Motor neuron (in vitro differentiated cells): Measurements from ENCODE around the gene PARG. TPM values are rescaled to one million over a fixed set of nuclear protein-coding genes. Genes with fewer than 3 reads are reported as not detected.
A peak's percentile ranks its signal among the peaks of the same experiment; 100 is the strongest.
"Not testable (repeated sequence)": the region's sequence is repeated elsewhere in the genome, so short reads cannot be mapped to it uniquely, and the experiment has no call there.

Experiments
- ATAC-seq, 8 experiments: fragments of 200-7000 bp; cut with Tn5 transposase; replicated peaks in 6 of 8; 2 replicates each; pipeline ENCODE4 v1.8.0; 2021; ENCODE audit warnings: mild to moderate bottlenecking in 8 of 8, moderate library complexity in 8 of 8
- H3K27ac ChIP-seq, 2 donors: fragments of 250-450 bp; sonication (Bioruptor Pico); 2 replicates each; pipeline ENCODE4 v1.9.0; 2021; ENCODE audit warnings: antibody characterized with exemption in 2 of 2, mild to moderate bottlenecking in 2 of 2, moderate library complexity in 1 of 2
- H3K4me1 ChIP-seq, 2 donors: fragments of 250-450 bp; sonication (Bioruptor Pico); replicated peaks in 1 of 2; 2 replicates each; pipeline ENCODE4 v1.6.1; 2021; ENCODE audit warnings: antibody characterized with exemption in 2 of 2, mild to moderate bottlenecking in 2 of 2, moderate library complexity in 1 of 2
- H3K4me3 ChIP-seq, 5 donors: fragments of 250-450 bp; sonication (Bioruptor Pico); 2 replicates each; pipeline ENCODE4 v1.9.0; 2021; ENCODE audit warnings: antibody characterized with exemption in 5 of 5, mild to moderate bottlenecking in 5 of 5, moderate library complexity in 4 of 5
- WGBS, 10 experiments: fragments of 450-650 bp; shearing (Covaris generic); methylation state at CpG; one replicate each; pipeline ENCODE4 v1.0.0; 2022; 5-methylcytosine and 5-hydroxymethylcytosine counted together
- in situ Hi-C, 9 experiments: fragments of 400-800 bp; cut with MboI; loops; one replicate each; pipeline ENCODE4 v1.15.0; 2021; ENCODE audit warnings: low sequenced_read_pairs in 9 of 9, low pct_unique_long_range_greater_than_20kb in 2 of 9; ENCODE audit not compliant: unreplicated experiment in 9 of 9
- total RNA-seq, 8 experiments: library from RNA; unstranded; fragments of 300-600 nt; gene quantifications; 2 replicates each; pipeline versions ENCODE4 v1.2.3 to v1.2.4, GENCODE V29; 2022

Gene PARG
- 10 to 100 TPM; 27.6 to 49.9 (median 35.4) TPM for total RNA-seq

- H3K27ac ChIP-seq: peak within 1 kb of the TSS; percentile 68 to 78
- peak within 1 kb of the TSS; percentile 52 to 85 (median 70) for H3K4me3 ChIP-seq
- 0% methylated on average over 1 to 6 of the region's 81 CpGs; no CpG with 5 or more reads in 6 of the 10 experiments for WGBS, 10 experiments
- peak; percentile 76 to 93 (median 86) for ATAC-seq
- peaks cover 6 to 13% of the 10 kb centered on the region in 2 donors for H3K4me1 ChIP-seq
- in situ Hi-C loops: not testable (repeated sequence)
Observed at GRCh38 chr10:49941447-49942338, at the start of gene PARG, which contains the start of gene TIMM23B. Gene PARG (minus strand): TSS chr10:49942027. CDS start chr10:49941725, 302 bp downstream. Gene TIMM23B (plus strand): TSS chr10:49942053. CDS start chr10:49942195, 142 bp downstream.

GRCh38 chr10:49988376-49988775 lies 46.5 kb upstream of the PARG start, which contains the start of gene AGAP6:
Gene AGAP6 (plus strand): TSS chr10:49988406. CDS start chr10:49988716, 310 bp downstream.
- ATAC-seq, H3K27ac ChIP-seq, in situ Hi-C loops, H3K4me3 ChIP-seq, H3K4me1 ChIP-seq: not testable (repeated sequence)
- no CpG with 5 or more reads among the region's 18 CpGs for WGBS, 10 experiments

GRCh38 chr10:49987207-49987606 lies 45.4 kb upstream of the PARG start:
- ATAC-seq, H3K4me1 ChIP-seq, in situ Hi-C loops, H3K4me3 ChIP-seq, H3K27ac ChIP-seq: not testable (repeated sequence)
- WGBS, 10 experiments: 100% methylated on average over 1 of the region's 3 CpGs; no CpG with 5 or more reads in 9 of the 10 experiments

GRCh38 chr10:49977756-49978155 lies 35.9 kb upstream of the PARG start:
- H3K4me1 ChIP-seq, ATAC-seq, H3K27ac ChIP-seq, in situ Hi-C loops, H3K4me3 ChIP-seq: not testable (repeated sequence)
- 100% methylated on average over 2 of the region's 3 CpGs; no CpG with 5 or more reads in 9 of the 10 experiments for WGBS, 10 experiments

GRCh38 chr10:49972094-49972493 lies 30.3 kb upstream of the PARG start:
- H3K4me3 ChIP-seq, H3K4me1 ChIP-seq, H3K27ac ChIP-seq, in situ Hi-C loops, ATAC-seq: not testable (repeated sequence)
- WGBS, 10 experiments: no CpG with 5 or more reads among the region's 3 CpGs

- H3K27ac ChIP-seq, in situ Hi-C loops: not testable (repeated sequence)
- no CpG with 5 or more reads among the region's 2 CpGs for WGBS, 10 experiments
Observed at GRCh38 chr10:49971466-49971865, 29.6 kb upstream of the PARG start.

GRCh38 chr10:49970331-49970857 lies 28.6 kb upstream of the PARG start:
- ATAC-seq, in situ Hi-C loops, H3K4me3 ChIP-seq, H3K4me1 ChIP-seq, H3K27ac ChIP-seq: not testable (repeated sequence)
- no CpG with 5 or more reads among the region's 37 CpGs for WGBS, 10 experiments

More at GRCh38 chr10:49971466-49971865, 29.6 kb upstream of the PARG start:
- not testable (repeated sequence) for H3K4me3 ChIP-seq, H3K4me1 ChIP-seq
- peak in 3 of 8 experiments; percentile 89 to 98 (median 97) for ATAC-seq

GRCh38 chr10:49953122-49953521 lies 11.3 kb upstream of the PARG start:
- ATAC-seq, H3K4me1 ChIP-seq, H3K27ac ChIP-seq, in situ Hi-C loops, H3K4me3 ChIP-seq: not testable (repeated sequence)
- 100% methylated on average over 1 of the region's 3 CpGs; no CpG with 5 or more reads in 9 of the 10 experiments for WGBS, 10 experiments

- H3K27ac ChIP-seq, in situ Hi-C loops: not testable (repeated sequence)
Observed at GRCh38 chr10:49952006-49952405, 10.2 kb upstream of the PARG start.

GRCh38 chr10:49948737-49949136 lies 6.9 kb upstream of the PARG start:
- in situ Hi-C loops, H3K4me1 ChIP-seq, H3K27ac ChIP-seq, H3K4me3 ChIP-seq, ATAC-seq: not testable (repeated sequence)
- WGBS, 10 experiments: 100% methylated on average over 1 to 2 of the region's 2 CpGs; no CpG with 5 or more reads in 6 of the 10 experiments

More at GRCh38 chr10:49952006-49952405, 10.2 kb upstream of the PARG start:
- not testable (repeated sequence) for ATAC-seq, H3K4me1 ChIP-seq, H3K4me3 ChIP-seq
- 67 to 100% (median 76%) methylated on average over 1 to 3 of the region's 3 CpGs; no CpG with 5 or more reads in 6 of the 10 experiments for WGBS, 10 experiments

- ATAC-seq, H3K4me1 ChIP-seq, H3K27ac ChIP-seq, in situ Hi-C loops, H3K4me3 ChIP-seq: not testable (repeated sequence)
- WGBS, 10 experiments: 80 to 100% methylated on average over 1 of the region's 2 CpGs; no CpG with 5 or more reads in 8 of the 10 experiments
Observed at GRCh38 chr10:49948142-49948541, 6.3 kb upstream of the PARG start.

- WGBS, 10 experiments: 80 to 100% (median 100%) methylated on average over 1 to 2 of the region's 2 CpGs; no CpG with 5 or more reads in 1 of the 10 experiments
- peaks cover 6 to 13% of the 10 kb centered on the region in 2 donors for H3K4me1 ChIP-seq
- H3K4me3 ChIP-seq, H3K27ac ChIP-seq, in situ Hi-C loops, ATAC-seq: not testable (repeated sequence)
Observed at GRCh38 chr10:49943607-49944006, 1.8 kb upstream of the PARG start.

GRCh38 chr10:49942339-49942705 lies 495 bp upstream of the PARG start:
- Histone ChIP-seq H3K27ac (peak overlapping the region; percentile 68 to 78), H3K4me1 (peaks cover 6 to 13% of the 10 kb centered on the region in 2 donors), H3K4me3 (peak overlapping the region; percentile 52 to 85 (median 70))
- peak; percentile 7 to 45 (median 22) for ATAC-seq
- in situ Hi-C loops: not testable (repeated sequence)
- 0 to 2% (median 0%) methylated on average over 1 to 7 of the region's 12 CpGs; no CpG with 5 or more reads in 3 of the 10 experiments for WGBS, 10 experiments
